ENCODE results near the gene GLO1. TPM values are rescaled to one million over a fixed set of nuclear protein-coding genes. Genes with fewer than 3 reads are reported as not detected.

GLO1 gene
- total and polyA plus RNA-seq, 7 donors = 39.5 to 151 (median 83.2) TPM

- DNase-seq = no peak
- intact Hi-C loops (cut with DNase I) = no loop called here
- H3K27me3 ChIP-seq (ENCODE audit: insufficient read depth in 3 of 3, low read length in 2 of 3) = no peaks in the 10 kb centered on the region
- peaks cover 2% of the 10 kb centered on the region for H3K4me1 ChIP-seq
- ATAC-seq = no peak
- 78 to 83% (median 82%) methylated on average over 1 of the region's 1 CpG for WGBS, 3 donors
- no peaks in the 10 kb centered on the region for H3K36me3 ChIP-seq (ENCODE audit: insufficient read depth in 1 of 2, low read depth in 1 of 2)
- H3K9me3 ChIP-seq = peaks cover 5% of the 10 kb centered on the region
- TF ChIP-seq, protein P1, sequence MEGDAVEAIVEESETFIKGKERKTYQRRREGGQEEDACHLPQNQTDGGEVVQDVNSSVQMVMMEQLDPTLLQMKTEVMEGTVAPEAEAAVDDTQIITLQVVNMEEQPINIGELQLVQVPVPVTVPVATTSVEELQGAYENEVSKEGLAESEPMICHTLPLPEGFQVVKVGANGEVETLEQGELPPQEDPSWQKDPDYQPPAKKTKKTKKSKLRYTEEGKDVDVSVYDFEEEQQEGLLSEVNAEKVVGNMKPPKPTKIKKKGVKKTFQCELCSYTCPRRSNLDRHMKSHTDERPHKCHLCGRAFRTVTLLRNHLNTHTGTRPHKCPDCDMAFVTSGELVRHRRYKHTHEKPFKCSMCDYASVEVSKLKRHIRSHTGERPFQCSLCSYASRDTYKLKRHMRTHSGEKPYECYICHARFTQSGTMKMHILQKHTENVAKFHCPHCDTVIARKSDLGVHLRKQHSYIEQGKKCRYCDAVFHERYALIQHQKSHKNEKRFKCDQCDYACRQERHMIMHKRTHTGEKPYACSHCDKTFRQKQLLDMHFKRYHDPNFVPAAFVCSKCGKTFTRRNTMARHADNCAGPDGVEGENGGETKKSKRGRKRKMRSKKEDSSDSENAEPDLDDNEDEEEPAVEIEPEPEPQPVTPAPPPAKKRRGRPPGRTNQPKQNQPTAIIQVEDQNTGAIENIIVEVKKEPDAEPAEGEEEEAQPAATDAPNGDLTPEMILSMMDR (IDR thresholded peaks at IDR 0.05) = no peak
- no peak overlapping the region for H3K4me3 ChIP-seq
- no peak overlapping the region for H3K27ac ChIP-seq
These were observed 7.0 kb downstream of the GLO1 start for GRCh38 chr6:38695933-38696332.

- Histone ChIP-seq H3K27me3 (ENCODE audit: insufficient read depth in 3 of 3, low read length in 2 of 3) (no peaks in the 10 kb centered on the region), H3K36me3 (ENCODE audit: insufficient read depth in 1 of 2, low read depth in 1 of 2) (no peaks in the 10 kb centered on the region), H3K4me1 (peaks cover 2% of the 10 kb centered on the region), H3K9me3 (peaks cover under 1% of the 10 kb centered on the region), H3K4me3 (no peak overlapping the region), H3K27ac (no peak overlapping the region)
- no peak for DNase-seq
- intact Hi-C loops (cut with DNase I) = no loop called here
- TF ChIP-seq, protein P1 (IDR thresholded peaks at IDR 0.05) = no peak
- ATAC-seq = no peak
- 94 to 100% (median 96%) methylated on average over 2 of the region's 2 CpGs for WGBS, 3 donors
These were observed 7.6 kb downstream of the GLO1 start for GRCh38 chr6:38695227-38695900.

DNA sequence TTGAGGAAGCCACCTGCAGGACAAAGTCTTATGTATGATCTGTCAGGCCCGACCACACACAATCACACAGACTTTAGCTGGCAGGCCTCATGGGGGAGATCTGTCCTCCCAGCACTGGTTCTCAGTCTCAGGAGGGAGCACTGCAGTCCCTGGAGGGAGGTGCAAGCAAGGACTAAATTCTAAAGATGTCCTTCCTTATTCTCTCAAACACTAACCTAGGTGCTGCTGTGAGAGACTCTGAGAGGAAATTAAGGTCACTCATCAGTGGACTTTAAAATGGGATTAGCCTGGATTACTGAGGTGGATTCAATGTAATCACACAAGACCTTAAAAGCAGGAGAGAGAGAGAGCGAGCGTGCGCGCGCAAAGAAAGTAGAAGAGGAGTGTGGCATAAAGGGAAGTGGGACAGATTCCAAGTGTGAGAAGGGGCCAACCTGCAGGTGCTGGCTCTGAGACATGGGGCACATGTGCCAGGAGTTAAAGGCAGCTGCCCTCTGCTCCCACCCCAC is 14.3 kb downstream of the GLO1 start:
- 77 to 82% (median 80%) methylated on average over 6 of the region's 6 CpGs for WGBS, 3 donors
- Histone ChIP-seq H3K4me3 (no peak overlapping the region), H3K36me3 (ENCODE audit: insufficient read depth in 1 of 2, low read depth in 1 of 2) (peaks cover 2 to 14% of the 10 kb centered on the region in 2 donors), H3K4me1 (no peaks in the 10 kb centered on the region), H3K27ac (no peak overlapping the region), H3K27me3 (ENCODE audit: insufficient read depth in 3 of 3, low read length in 2 of 3) (no peaks in the 10 kb centered on the region), H3K9me3 (no peaks in the 10 kb centered on the region)
- DNase-seq = no peak
- intact Hi-C loops (cut with DNase I) = no loop called here
- TF ChIP-seq, protein P1 (IDR thresholded peaks at IDR 0.05) = no peak
- no peak for ATAC-seq

DNA sequence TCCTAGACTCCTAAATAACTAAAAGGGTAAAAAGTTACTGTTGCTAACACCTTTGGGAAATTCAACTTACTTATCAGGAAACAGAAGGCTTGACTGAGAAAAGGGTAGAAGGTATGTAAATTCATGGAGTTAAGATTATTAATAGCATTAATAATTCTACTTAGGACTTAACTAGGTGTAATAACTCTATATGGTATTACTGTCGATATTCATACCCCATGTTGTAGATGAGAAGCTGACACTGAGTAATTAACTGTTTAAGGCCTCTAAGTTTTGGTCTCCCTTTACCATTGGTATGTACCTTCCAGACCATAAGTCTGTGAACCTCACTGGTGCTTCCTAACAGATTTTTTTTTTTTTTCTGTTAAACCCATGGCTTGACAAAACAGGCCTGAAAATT is 15.4 kb downstream of the GLO1 start:
- no peak for DNase-seq
- Histone ChIP-seq H3K27me3 (ENCODE audit: insufficient read depth in 3 of 3, low read length in 2 of 3) (no peaks in the 10 kb centered on the region), H3K4me3 (no peak overlapping the region), H3K9me3 (no peaks in the 10 kb centered on the region), H3K4me1 (no peaks in the 10 kb centered on the region), H3K27ac (no peak overlapping the region), H3K36me3 (ENCODE audit: insufficient read depth in 1 of 2, low read depth in 1 of 2) (peaks cover 2 to 24% of the 10 kb centered on the region in 2 donors)
- intact Hi-C loops (cut with DNase I) = no loop called here
- ATAC-seq = no peak
- TF ChIP-seq, protein P1 (IDR thresholded peaks at IDR 0.05) = no peak
- WGBS, 3 donors = 90 to 91% (median 90%) methylated on average over 1 of the region's 1 CpG

GRCh38 chr6:38687043-38687353 is 15.9 kb downstream of the GLO1 start:
- no peak for ATAC-seq
- Histone ChIP-seq H3K36me3 (ENCODE audit: insufficient read depth in 1 of 2, low read depth in 1 of 2) (peaks cover 2 to 27% of the 10 kb centered on the region in 2 donors), H3K4me1 (no peaks in the 10 kb centered on the region), H3K4me3 (no peak overlapping the region), H3K27me3 (ENCODE audit: insufficient read depth in 3 of 3, low read length in 2 of 3) (no peaks in the 10 kb centered on the region), H3K9me3 (no peaks in the 10 kb centered on the region), H3K27ac (no peak overlapping the region)
- intact Hi-C loops (cut with DNase I) = no loop called here
- TF ChIP-seq, protein P1 (IDR thresholded peaks at IDR 0.05) = no peak
- no peak for DNase-seq
- 67 to 70% (median 67%) methylated on average over 2 of the region's 2 CpGs for WGBS, 3 donors

Data from psoas muscle (tissue), 8 donors.